COR-L47 (cell line): Measurements from ENCODE around the gene HOXA7.
A peak's percentile ranks its signal among the peaks of the same experiment; 100 is the strongest.

Experiments used
- DNase-seq: peaks from one replicate; lab custom pipeline; 2025; lab: John Stamatoyannopoulos, UW

The HOXA7 gene

GRCh38 chr7:27147199-27148030, 9.1 kb downstream of the HOXA7 start, which contains the start of gene HOXA6:
TSS of gene HOXA6 (minus strand) at chr7:27147774. CDS start at chr7:27147749, 25 bp downstream.
- DNase-seq: no peak

GRCh38 chr7:27146491-27147198, 9.8 kb downstream of the HOXA7 start:
- DNase-seq: no peak

GRCh38 chr7:27145914-27146412, 10.5 kb downstream of the HOXA7 start:
- no peak for DNase-seq

DNA sequence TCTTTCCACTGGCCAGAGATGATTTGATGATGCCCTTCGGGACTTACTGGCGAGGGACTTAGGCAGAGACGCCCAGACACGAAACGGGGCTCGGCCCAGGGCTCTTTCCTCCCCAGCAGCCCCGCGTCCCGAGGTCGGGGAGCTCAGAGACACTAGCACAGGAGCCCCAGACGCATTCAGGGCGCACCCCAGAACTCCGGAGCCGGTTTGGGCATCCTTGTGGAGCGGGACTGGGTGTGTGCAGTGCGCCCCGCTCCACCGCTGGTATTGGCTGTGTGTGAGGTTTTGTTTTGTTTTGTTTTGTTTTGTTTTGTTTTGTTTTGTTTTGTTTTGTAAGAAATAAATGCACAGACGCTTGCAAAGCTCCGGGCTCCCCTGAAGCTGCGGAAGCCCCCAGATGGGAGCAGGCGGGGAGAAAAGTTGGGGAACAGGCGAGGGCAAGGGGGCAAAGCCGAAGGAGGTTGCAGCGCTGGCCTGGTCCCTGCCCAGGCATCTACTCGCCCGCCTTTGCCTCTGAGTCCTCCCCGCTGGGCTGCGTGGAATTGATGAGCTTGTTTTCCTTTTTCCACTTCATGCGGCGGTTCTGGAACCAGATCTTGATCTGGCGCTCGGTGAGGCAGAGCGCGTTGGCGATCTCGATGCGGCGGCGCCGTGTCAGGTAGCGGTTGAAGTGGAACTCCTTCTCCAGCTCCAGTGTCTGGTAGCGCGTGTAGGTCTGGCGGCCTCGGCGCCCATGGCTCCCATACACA, 11.1 kb downstream of the HOXA7 start:
- DNase-seq: no peak

DNA sequence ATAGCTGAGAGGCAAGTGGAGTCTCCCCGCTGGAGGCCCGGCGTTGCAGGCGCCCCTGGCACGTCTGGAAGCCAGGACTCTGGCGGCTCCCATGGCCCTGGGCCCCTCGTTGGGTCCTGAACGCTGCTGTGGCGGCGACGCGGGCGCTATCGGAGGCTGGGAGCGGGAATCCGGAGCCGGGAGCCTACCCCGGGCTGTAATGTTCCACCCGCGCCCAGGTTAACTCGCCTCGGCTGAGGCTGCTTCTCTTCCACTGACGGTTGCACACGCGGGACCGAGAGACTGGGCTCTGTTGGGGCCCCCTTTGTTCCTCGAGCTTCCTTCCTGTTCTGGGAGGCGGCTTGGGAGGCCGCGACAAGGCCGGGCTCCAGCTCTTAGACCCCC, 11.7 kb downstream of the HOXA7 start:
- DNase-seq: no peak

DNA sequence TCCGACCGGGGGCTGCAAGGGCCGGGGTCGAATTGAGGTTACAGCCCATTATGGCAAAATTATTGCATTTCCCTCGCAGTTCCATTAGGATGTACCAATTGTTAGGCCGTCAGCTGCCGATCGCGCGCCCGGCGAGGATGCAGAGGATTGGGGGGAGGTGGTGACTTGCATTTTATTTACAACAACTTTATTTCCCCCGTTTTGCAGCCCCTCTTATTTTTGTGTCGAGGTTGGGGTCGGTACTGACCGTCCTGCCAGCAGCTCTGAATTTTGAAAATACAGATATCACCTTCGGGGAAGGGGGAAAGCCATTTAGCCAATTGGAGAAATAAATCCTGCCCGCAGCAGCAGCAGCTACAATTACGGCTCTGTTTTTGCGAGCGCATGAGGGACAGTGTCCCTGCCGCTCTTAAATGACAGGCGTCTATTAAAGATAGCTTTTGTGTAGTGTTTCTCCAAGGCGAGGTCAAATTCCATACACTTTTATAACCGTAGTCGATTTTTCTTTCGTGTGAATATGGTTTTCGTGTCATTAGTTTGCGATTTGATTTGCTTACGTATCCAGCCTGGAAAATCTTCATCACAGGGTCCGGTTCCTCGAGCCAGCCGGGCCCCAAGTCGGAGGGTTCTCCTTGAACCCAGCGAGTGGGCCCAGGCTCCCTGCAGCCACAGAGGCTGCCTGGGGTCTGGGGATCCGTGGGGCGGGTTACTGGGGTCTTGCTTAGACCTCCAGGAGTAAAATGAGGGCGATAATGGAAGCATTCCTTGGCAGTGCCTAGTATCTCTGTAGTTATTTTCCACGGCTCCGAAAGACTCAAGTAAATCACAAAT, 12.3 kb downstream of the HOXA7 start:
- DNase-seq: no peak

- DNase-seq: peak; percentile 83
Measured at GRCh38 chr7:27143023-27143949, 13.2 kb downstream of the HOXA7 start, which contains the start of gene HOXA5. TSS of gene HOXA5 (minus strand) at chr7:27143681. CDS start at chr7:27143607, 74 bp downstream.

GRCh38 chr7:27142580-27143022, 13.9 kb downstream of the HOXA7 start:
- DNase-seq: no peak

GRCh38 chr7:27141923-27142579, 14.4 kb downstream of the HOXA7 start:
- DNase-seq: no peak

DNA sequence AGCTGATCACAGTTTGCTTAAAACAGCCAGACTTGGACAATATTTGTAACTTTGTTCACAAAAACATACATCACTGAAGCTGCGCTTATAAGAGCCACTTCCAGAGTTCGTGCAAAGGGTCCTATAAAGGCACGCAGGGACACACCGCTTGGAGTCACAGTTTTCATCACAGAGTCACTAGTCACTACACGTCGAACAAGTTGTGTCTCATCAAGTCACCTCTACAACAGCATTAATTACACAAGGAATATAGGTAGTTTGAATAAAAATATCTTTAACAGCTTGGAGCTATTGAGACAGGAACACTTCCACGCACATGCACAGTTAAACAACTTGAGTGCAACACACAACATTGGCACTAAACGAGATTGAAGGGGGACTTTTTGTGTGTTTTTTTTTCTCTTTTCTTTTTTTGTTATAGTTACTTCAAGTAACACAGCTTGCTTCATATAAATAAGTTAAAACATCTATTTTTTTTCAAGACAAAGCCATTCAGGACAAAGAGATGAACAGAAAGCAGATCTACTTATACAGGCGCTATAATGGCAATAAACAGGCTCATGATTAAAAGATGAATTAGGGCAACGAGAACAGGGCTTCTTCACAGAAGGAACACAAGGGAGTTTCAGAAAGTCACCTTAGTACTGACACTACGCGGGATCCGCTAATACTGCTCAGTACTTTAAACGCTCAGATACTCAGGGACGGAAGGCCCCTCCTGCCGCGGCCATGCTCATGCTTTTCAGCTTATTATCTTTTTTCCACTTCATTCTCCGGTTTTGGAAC, 15.1 kb downstream of the HOXA7 start:
- no peak for DNase-seq

DNA sequence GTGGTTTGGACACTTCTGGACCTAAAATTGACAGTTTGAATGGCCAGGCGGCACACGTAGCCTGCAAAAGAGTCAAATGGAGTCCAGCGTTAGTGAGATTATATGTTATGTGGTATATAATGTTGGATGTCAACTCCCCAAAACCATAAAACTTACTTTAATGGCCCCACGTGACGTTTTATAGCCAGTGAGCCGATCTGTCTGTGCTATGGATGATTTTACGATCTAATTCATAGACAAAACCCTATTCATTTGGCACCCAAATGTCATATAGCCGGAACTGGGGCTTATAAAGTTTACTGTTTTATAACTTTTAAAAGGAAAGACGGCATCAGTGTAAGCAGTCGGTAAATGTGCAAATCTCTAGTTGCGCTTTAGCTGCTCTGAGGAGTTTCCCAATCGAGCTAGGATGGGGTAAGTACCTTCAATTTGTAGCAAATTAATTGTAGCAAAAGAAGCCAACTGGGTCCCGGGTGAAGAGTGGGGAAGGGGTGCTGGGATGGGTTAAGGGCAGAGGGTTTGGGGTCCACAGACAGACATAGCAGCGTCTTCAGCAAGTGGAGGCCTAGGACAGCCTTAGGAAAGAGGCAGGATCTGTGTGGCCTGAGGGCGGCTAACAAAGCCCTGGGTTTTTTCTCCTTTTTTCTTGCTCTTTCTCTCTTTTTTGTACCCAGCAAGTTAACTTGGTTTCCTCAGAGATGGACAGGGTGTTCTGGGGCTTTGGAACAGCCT, 16.2 kb downstream of the HOXA7 start:
- no peak for DNase-seq

DNA sequence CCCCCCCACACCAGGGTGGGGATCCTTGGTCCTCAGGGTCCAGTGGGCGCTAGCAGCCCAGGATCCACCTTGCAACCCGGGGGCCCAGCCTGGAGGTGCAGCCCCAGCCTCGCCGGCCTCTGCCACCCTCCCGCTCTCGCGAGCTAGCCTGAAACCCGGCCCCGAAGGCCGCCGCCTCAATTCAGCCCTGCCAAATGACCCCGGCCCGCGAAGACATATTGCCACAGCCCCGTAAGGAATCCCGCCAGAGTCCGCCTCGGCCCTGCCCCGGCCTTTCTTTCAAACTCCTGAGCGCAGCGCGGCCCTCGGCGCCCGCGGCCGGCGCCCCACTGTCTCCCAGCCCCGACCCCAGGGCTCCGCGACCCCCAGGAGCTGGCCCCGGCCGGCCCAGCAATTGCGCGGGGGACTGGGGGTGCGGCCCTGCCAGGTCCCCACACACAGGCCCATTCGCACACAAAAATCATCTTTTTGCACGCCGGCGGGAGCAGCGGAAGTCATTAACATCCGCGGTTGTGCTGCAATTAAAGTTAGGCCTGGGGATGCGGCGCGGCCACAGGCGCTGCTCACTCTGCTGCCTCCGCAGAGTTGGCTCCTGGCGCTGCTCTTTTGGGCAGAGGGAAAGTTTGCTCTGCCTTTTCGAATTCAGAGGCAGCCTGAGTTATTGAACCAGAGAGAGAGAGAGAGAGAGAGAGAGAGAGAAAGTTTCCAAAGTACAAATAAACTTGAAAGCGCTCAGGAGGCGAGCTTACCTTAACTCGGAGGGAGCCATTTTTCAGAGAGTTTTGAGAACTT, 16.9 kb downstream of the HOXA7 start:
- DNase-seq: no peak

GRCh38 chr7:27138985-27139333, 17.5 kb downstream of the HOXA7 start:
- no peak for DNase-seq

GRCh38 chr7:27138472-27138871, 18.0 kb downstream of the HOXA7 start:
- no peak for DNase-seq

DNA sequence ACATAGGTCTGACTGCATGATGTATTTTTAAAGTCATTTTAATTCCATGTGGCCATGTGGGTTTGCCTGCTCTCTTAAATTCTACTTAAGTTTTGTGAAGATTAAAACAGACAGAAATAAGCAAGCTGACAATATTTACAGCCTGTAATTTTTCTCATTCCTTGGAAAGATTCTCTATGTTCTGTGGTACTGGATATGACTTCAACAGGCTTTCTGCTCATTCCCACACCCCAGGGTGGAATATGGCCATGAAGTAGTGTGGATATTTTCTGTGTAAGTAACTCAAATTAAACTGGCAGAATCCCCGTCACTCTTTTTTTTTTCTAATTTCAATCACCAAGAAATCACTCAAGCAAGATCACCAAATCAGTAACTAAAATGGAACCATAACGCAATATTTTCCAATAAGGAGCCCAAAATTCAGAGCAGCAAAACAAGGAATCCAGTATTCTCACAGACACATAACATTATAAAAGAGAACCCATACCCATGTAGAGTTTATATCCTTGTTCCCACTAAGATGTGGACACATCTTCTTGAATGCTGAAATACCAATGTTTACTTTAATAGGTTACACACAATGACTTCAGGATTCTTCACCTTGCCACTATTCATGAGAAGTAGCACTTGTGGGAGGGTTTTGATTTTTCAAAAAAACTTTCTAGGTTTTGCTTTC, 18.7 kb downstream of the HOXA7 start:
- DNase-seq: no peak

- no peak for DNase-seq
Measured at GRCh38 chr7:27134392-27134791, 22.1 kb downstream of the HOXA7 start.
